ENCODE data around the gene NNAT. TPM values are rescaled to one million over a fixed set of nuclear protein-coding genes. Genes with fewer than 3 reads are reported as not detected.

NNAT gene
- total and polyA plus RNA-seq, 2 donors (not counting 1 experiment from before 2014, with no cell fraction given) = not detected

DNA sequence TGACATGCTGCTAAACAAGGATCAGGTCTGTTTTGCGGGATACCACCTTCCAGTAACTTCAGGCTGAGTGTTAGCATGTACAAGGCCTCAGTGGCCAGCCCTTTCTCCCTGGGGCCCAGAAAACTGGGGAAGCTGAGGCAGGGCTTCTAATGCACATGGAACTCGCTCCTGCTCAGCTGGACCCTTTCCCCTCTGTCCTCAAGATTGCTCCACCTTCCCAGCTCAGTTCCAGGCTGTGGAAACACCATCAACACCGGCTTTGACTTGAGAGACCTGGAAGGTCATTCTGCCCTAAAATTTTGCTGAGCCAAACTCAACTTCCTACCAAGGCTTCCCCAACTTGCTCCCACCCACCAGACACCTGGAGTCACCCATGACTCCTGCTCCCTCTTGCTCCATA, 10.8 kb downstream of the NNAT start:
- Histone ChIP-seq H3K9ac (ENCODE audit: low read length) (no peak overlapping the region), H2AFZ (ENCODE audit: insufficient read depth, low read depth, low read length, poor library complexity, severe bottlenecking) (no peak overlapping the region), H3K36me3 (replicated peaks in 1 of 2; ENCODE audit: control extremely low read depth in 1 of 2, control insufficient read depth in 1 of 2, extremely low read depth in 1 of 2, insufficient read depth in 2 of 2, low read length in 1 of 2) (no peaks in the 10 kb centered on the region), H3K4me3 (ENCODE audit: control extremely low read depth in 1 of 5, extremely low read depth in 1 of 5, insufficient read depth in 1 of 5, low read depth in 2 of 5, low read length in 4 of 5) (no peak overlapping the region), H3K27ac (ENCODE audit: low read length in 2 of 2) (no peak overlapping the region), H4K20me1 (ENCODE audit: control insufficient read depth, insufficient read depth, low read length, poor library complexity, severe bottlenecking) (peaks cover 8% of the 10 kb centered on the region), H3K27me3 (replicated peaks in 1 of 4; ENCODE audit: control extremely low read depth in 1 of 4, control insufficient read depth in 3 of 4, insufficient read depth in 4 of 4, low read length in 3 of 4) (no peaks in the 10 kb centered on the region), H3K79me2 (ENCODE audit: control insufficient read depth, insufficient read depth, low read length) (peaks cover 24% of the 10 kb centered on the region), H3K4me1 (ENCODE audit: control insufficient read depth in 2 of 2, insufficient read depth in 2 of 2, low read length in 2 of 2) (peaks cover 13 to 16% of the 10 kb centered on the region in 2 donors), H3K9me3 (ENCODE audit: control extremely low read depth in 1 of 3, control insufficient read depth in 2 of 3, insufficient read depth in 1 of 3, low read length in 2 of 3) (no peaks in the 10 kb centered on the region), H3K4me2 (replicated peaks; ENCODE audit: low read depth, low read length, poor library complexity, severe bottlenecking) (no peak overlapping the region)
- CTCF ChIA-PET = interaction anchor here (8.5 to 9.8 kb wide), 2 partner anchors 263 to 334 kb away, joined by 161 to 307 read pairs; no protein-coding TSS in a partner anchor
- H3K4me1 Mint-ChIP-seq = peaks cover 25% of the 10 kb centered on the region
- H3K4me3 Mint-ChIP-seq = no peak overlapping the region
- H3K9me3 Mint-ChIP-seq (ENCODE audit: insufficient read depth) = no peaks in the 10 kb centered on the region
- H3K27ac Mint-ChIP-seq = no peak overlapping the region
- POLR2A ChIA-PET = interaction anchor here (0.9 kb wide), 1 partner anchor 300 kb away, joined by 3 read pairs; no protein-coding TSS in a partner anchor
- ATAC-seq (ENCODE audit: low read depth) = no peak
- peaks cover 1% of the 10 kb centered on the region for H3K27me3 Mint-ChIP-seq
- DNase-seq = no peak
- intact Hi-C loops (cut with micrococcal nuclease) = no loop called here
- 89% methylated on average over 3 of the region's 3 CpGs for WGBS (ENCODE audit: insufficient coverage)
- TF ChIP-seq EZH2 (IDR thresholded peaks at IDR 0.05; ENCODE audit: borderline replicate concordance, insufficient read depth, low read depth, low read length, poor library complexity, severe bottlenecking) = no peak
- TF ChIP-seq, protein P1, sequence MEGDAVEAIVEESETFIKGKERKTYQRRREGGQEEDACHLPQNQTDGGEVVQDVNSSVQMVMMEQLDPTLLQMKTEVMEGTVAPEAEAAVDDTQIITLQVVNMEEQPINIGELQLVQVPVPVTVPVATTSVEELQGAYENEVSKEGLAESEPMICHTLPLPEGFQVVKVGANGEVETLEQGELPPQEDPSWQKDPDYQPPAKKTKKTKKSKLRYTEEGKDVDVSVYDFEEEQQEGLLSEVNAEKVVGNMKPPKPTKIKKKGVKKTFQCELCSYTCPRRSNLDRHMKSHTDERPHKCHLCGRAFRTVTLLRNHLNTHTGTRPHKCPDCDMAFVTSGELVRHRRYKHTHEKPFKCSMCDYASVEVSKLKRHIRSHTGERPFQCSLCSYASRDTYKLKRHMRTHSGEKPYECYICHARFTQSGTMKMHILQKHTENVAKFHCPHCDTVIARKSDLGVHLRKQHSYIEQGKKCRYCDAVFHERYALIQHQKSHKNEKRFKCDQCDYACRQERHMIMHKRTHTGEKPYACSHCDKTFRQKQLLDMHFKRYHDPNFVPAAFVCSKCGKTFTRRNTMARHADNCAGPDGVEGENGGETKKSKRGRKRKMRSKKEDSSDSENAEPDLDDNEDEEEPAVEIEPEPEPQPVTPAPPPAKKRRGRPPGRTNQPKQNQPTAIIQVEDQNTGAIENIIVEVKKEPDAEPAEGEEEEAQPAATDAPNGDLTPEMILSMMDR (IDR thresholded peaks at IDR 0.05) = no peak

DNA sequence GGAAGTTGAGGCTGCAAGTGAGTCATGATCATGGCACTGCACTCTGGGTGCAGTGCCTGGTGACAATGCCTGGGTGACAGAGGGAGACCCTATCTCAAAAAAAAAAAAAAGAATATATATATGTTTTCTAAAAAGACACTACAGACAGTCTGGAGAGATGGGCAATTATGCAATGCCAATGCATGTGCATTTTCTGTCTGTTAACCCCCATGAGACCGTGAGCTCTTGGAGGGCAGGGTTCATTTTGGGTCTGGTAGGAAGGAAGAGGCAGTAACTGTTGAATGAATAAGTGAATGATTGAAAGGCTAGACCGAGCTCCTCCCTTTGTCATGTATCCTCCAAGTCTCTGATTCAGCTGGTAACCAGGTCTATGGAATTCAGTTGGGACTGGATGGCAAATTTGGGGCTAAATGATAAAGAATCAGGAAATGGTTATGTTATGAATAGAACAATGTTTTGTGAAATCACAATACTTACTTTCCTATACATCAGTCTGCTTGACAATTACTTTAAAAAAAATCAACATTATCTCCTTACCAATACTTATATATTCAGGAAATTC, 12.2 kb downstream of the NNAT start:
- no peak for TF ChIP-seq EZH2 (IDR thresholded peaks at IDR 0.05; ENCODE audit: borderline replicate concordance, insufficient read depth, low read depth, low read length, poor library complexity, severe bottlenecking)
- TF ChIP-seq, protein P1 (IDR thresholded peaks at IDR 0.05) = no peak
- Mint-ChIP-seq H3K9me3 (ENCODE audit: insufficient read depth) (no peaks in the 10 kb centered on the region), H3K4me3 (no peak overlapping the region), H3K4me1 (peaks cover 20% of the 10 kb centered on the region), H3K27me3 (peaks cover 9% of the 10 kb centered on the region), H3K27ac (no peak overlapping the region)
- H4K20me1 ChIP-seq (ENCODE audit: control insufficient read depth, insufficient read depth, low read length, poor library complexity, severe bottlenecking) = no peaks in the 10 kb centered on the region
- no peak overlapping the region for H3K27ac ChIP-seq (ENCODE audit: low read length in 2 of 2)
- ATAC-seq (ENCODE audit: low read depth) (no peak), DNase-seq (no peak)
- H3K79me2 ChIP-seq (ENCODE audit: control insufficient read depth, insufficient read depth, low read length) = peaks cover 11% of the 10 kb centered on the region
- H3K9ac ChIP-seq (ENCODE audit: low read length) = no peak overlapping the region
- H3K36me3 ChIP-seq (replicated peaks in 1 of 2; ENCODE audit: control extremely low read depth in 1 of 2, control insufficient read depth in 1 of 2, extremely low read depth in 1 of 2, insufficient read depth in 2 of 2, low read length in 1 of 2) = no peaks in the 10 kb centered on the region
- H3K4me2 ChIP-seq (replicated peaks; ENCODE audit: low read depth, low read length, poor library complexity, severe bottlenecking) = no peak overlapping the region
- ChIA-PET POLR2A (interaction anchor here (0.7 kb wide), 1 partner anchor 579 kb away, joined by 4 read pairs; no protein-coding TSS in a partner anchor), CTCF (interaction anchor here (0.6 to 9.8 kb wide), 19 partner anchors 14 to 688 kb away, joined by 3 to 307 read pairs (median 4); no protein-coding TSS in a partner anchor)
- no peak overlapping the region for H3K4me3 ChIP-seq (ENCODE audit: control extremely low read depth in 1 of 5, extremely low read depth in 1 of 5, insufficient read depth in 1 of 5, low read depth in 2 of 5, low read length in 4 of 5)
- WGBS (ENCODE audit: insufficient coverage) = 67% methylated on average over 2 of the region's 2 CpGs
- no peaks in the 10 kb centered on the region for H3K9me3 ChIP-seq (ENCODE audit: control extremely low read depth in 1 of 3, control insufficient read depth in 2 of 3, insufficient read depth in 1 of 3, low read length in 2 of 3)
- H3K4me1 ChIP-seq (ENCODE audit: control insufficient read depth in 2 of 2, insufficient read depth in 2 of 2, low read length in 2 of 2) = peaks cover 11 to 12% of the 10 kb centered on the region in 2 donors
- intact Hi-C loops (cut with micrococcal nuclease) = no loop called here
- no peaks in the 10 kb centered on the region for H3K27me3 ChIP-seq (replicated peaks in 1 of 4; ENCODE audit: control extremely low read depth in 1 of 4, control insufficient read depth in 3 of 4, insufficient read depth in 4 of 4, low read length in 3 of 4)
- no peak overlapping the region for H2AFZ ChIP-seq (ENCODE audit: insufficient read depth, low read depth, low read length, poor library complexity, severe bottlenecking)

All from B cell (primary cell).